ENCODE data around the gene UGT8.

The UGT8 gene

GRCh38 chr4:114658179-114658578 lies 59.6 kb downstream of the UGT8 start:
- Histone ChIP-seq H3K79me2 (ENCODE audit: insufficient read depth, low read depth) (no peaks in the 10 kb centered on the region), H3K27ac (no peak overlapping the region), H2AFZ (ENCODE audit: low read depth) (no peak overlapping the region), H3K27me3 (ENCODE audit: insufficient read depth, low read depth) (no peaks in the 10 kb centered on the region), H3K4me2 (no peak overlapping the region), H3K4me3 (IDR thresholded peaks at IDR 0.05; ENCODE audit: insufficient read depth, low read depth, low read length) (no peak overlapping the region), H4K20me1 (ENCODE audit: insufficient read depth) (no peaks in the 10 kb centered on the region), H3K9ac (no peak overlapping the region), H3K36me3 (ENCODE audit: insufficient read depth) (no peaks in the 10 kb centered on the region), H3K4me1 (ENCODE audit: low read depth, poor library complexity, severe bottlenecking) (no peaks in the 10 kb centered on the region)
- no peak for TF ChIP-seq CTCF (conservative IDR thresholded peaks at IDR 0.05; ENCODE audit: low read depth, low read length)

GRCh38 chr4:114658776-114659175 lies 60.2 kb downstream of the UGT8 start:
- Histone ChIP-seq H3K4me1 (ENCODE audit: low read depth, poor library complexity, severe bottlenecking) (no peaks in the 10 kb centered on the region), H3K79me2 (ENCODE audit: insufficient read depth, low read depth) (no peaks in the 10 kb centered on the region), H4K20me1 (ENCODE audit: insufficient read depth) (no peaks in the 10 kb centered on the region), H3K4me3 (IDR thresholded peaks at IDR 0.05; ENCODE audit: insufficient read depth, low read depth, low read length) (no peak overlapping the region), H3K4me2 (no peak overlapping the region), H3K9ac (no peak overlapping the region), H3K27me3 (ENCODE audit: insufficient read depth, low read depth) (no peaks in the 10 kb centered on the region), H3K36me3 (ENCODE audit: insufficient read depth) (no peaks in the 10 kb centered on the region), H2AFZ (ENCODE audit: low read depth) (no peak overlapping the region), H3K27ac (no peak overlapping the region)
- no peak for TF ChIP-seq CTCF (conservative IDR thresholded peaks at IDR 0.05; ENCODE audit: low read depth, low read length)

GRCh38 chr4:114659386-114660008 lies 60.9 kb downstream of the UGT8 start:
- no peaks in the 10 kb centered on the region for H3K79me2 ChIP-seq (ENCODE audit: insufficient read depth, low read depth)
- peak; percentile 91 for TF ChIP-seq CTCF (conservative IDR thresholded peaks at IDR 0.05; ENCODE audit: low read depth, low read length)
- H3K27me3 ChIP-seq (ENCODE audit: insufficient read depth, low read depth) = no peaks in the 10 kb centered on the region
- H3K9ac ChIP-seq = no peak overlapping the region
- H3K4me2 ChIP-seq = no peak overlapping the region
- no peak overlapping the region for H2AFZ ChIP-seq (ENCODE audit: low read depth)
- H3K36me3 ChIP-seq (ENCODE audit: insufficient read depth) = no peaks in the 10 kb centered on the region
- H4K20me1 ChIP-seq (ENCODE audit: insufficient read depth) = no peaks in the 10 kb centered on the region
- no peak overlapping the region for H3K27ac ChIP-seq
- no peaks in the 10 kb centered on the region for H3K4me1 ChIP-seq (ENCODE audit: low read depth, poor library complexity, severe bottlenecking)
- H3K4me3 ChIP-seq (IDR thresholded peaks at IDR 0.05; ENCODE audit: insufficient read depth, low read depth, low read length) = no peak overlapping the region

GRCh38 chr4:114663083-114663482 lies 64.5 kb downstream of the UGT8 start:
- Histone ChIP-seq H3K79me2 (ENCODE audit: insufficient read depth, low read depth) (no peaks in the 10 kb centered on the region), H3K27ac (no peak overlapping the region), H3K27me3 (ENCODE audit: insufficient read depth, low read depth) (no peaks in the 10 kb centered on the region), H3K9ac (no peak overlapping the region), H3K4me1 (ENCODE audit: low read depth, poor library complexity, severe bottlenecking) (no peaks in the 10 kb centered on the region), H3K4me2 (no peak overlapping the region), H4K20me1 (ENCODE audit: insufficient read depth) (no peaks in the 10 kb centered on the region), H2AFZ (ENCODE audit: low read depth) (no peak overlapping the region), H3K4me3 (IDR thresholded peaks at IDR 0.05; ENCODE audit: insufficient read depth, low read depth, low read length) (no peak overlapping the region), H3K36me3 (ENCODE audit: insufficient read depth) (no peaks in the 10 kb centered on the region)
- no peak for TF ChIP-seq CTCF (conservative IDR thresholded peaks at IDR 0.05; ENCODE audit: low read depth, low read length)

All from KMS-11 (cell line).